GM23248 (cell line): ENCODE data around the gene ITSN2. TPM values are rescaled to one million over a fixed set of nuclear protein-coding genes. Genes with fewer than 3 reads are reported as not detected.

Source experiments
- DNase-seq: peaks from one replicate; pipeline ENCODE4 v3.0.0-alpha.2; 2015
- H2AFZ ChIP-seq: fragments of 200-600 bp; sonication (generic); 2 replicates; pipeline ENCODE4 v1.6.1; 2016; ENCODE audit warnings: antibody characterized with exemption
- H3F3A ChIP-seq: fragments of 200-600 bp; sonication (generic); 2 replicates; pipeline ENCODE4 v1.6.1; 2016; ENCODE audit warnings: mild to moderate bottlenecking, antibody characterized with exemption, mixed run types; ENCODE audit not compliant: insufficient read depth
- H3K27ac ChIP-seq: fragments of 200-600 bp; sonication (generic); 2 replicates; pipeline ENCODE4 v1.5.1; 2016; ENCODE audit warnings: mild to moderate bottlenecking
- H3K27me3 ChIP-seq: fragments of 200-600 bp; sonication (generic); replicated peaks from 2 replicates; pipeline ENCODE4 v1.6.1; 2016; ENCODE audit warnings: mild to moderate bottlenecking; ENCODE audit not compliant: insufficient read depth
- H3K36me3 ChIP-seq: fragments of 200-600 bp; sonication (generic); 2 replicates; pipeline ENCODE4 v1.6.1; 2016; ENCODE audit warnings: low read depth, mild to moderate bottlenecking
- H3K4me1 ChIP-seq: fragments of 200-600 bp; sonication (generic); 2 replicates; pipeline ENCODE4 v1.6.1; 2016; ENCODE audit warnings: mild to moderate bottlenecking; ENCODE audit not compliant: insufficient read depth
- H3K4me2 ChIP-seq: fragments of 200-600 bp; sonication (generic); one replicate; pipeline ENCODE4 v1.6.1; 2016; ENCODE audit warnings: mild to moderate bottlenecking; ENCODE audit not compliant: unreplicated experiment
- H3K4me3 ChIP-seq: fragments of 200-600 bp; sonication (generic); 2 replicates; pipeline ENCODE4 v1.5.1; 2016; ENCODE audit warnings: mild to moderate bottlenecking
- H3K79me2 ChIP-seq: fragments of 200-600 bp; sonication (generic); 2 replicates; pipeline ENCODE4 v1.6.1; 2016; ENCODE audit warnings: mild to moderate bottlenecking; ENCODE audit not compliant: insufficient read depth
- H3K9ac ChIP-seq: fragments of 200-600 bp; sonication (generic); 2 replicates; pipeline ENCODE4 v1.6.1; 2016; ENCODE audit warnings: mild to moderate bottlenecking
- H3K9me2 ChIP-seq: fragments of 200-600 bp; sonication (generic); 2 replicates; pipeline ENCODE4 v1.6.1; 2016; ENCODE audit warnings: mixed run types, mild to moderate bottlenecking, moderate library complexity; ENCODE audit not compliant: insufficient read depth
- H3K9me3 ChIP-seq: fragments of 200-600 bp; sonication (generic); one replicate; pipeline ENCODE4 v1.6.1; 2017; ENCODE audit warnings: low read depth
- H4K20me1 ChIP-seq: fragments of 200-600 bp; sonication (generic); 2 replicates; pipeline ENCODE4 v1.6.0; 2016; ENCODE audit not compliant: insufficient read depth
- EZH2 ChIP-seq: fragments of 200-600 bp; sonication (generic); IDR thresholded peaks from 2 replicates; pipeline ENCODE4 v1.6.1; 2018; ENCODE audit warnings: antibody characterized with exemption, mild to moderate bottlenecking; ENCODE audit not compliant: insufficient read depth, poor library complexity, severe bottlenecking
- EZH2phosphoT487 ChIP-seq: fragments of 200-600 bp; sonication (generic); IDR thresholded peaks from 2 replicates; pipeline ENCODE4 v1.6.1; 2018; ENCODE audit warnings: antibody characterized with exemption, moderate library complexity, mild to moderate bottlenecking, low read depth; ENCODE audit not compliant: insufficient read depth
- WGBS, 2 experiments: methylation state at CpG; one replicate each; pipeline ENCODE4 v1.1.6; 2015 to 2017; ENCODE audit warnings: low lambda C conversion rate in 2 of 2, low coverage in 1 of 2; ENCODE audit errors: missing lambda C conversion rate in 2 of 2; 5-methylcytosine and 5-hydroxymethylcytosine counted together
- in situ Hi-C: fragments of 300-500 bp; cut with MboI; formaldehyde crosslinking; loops from 2 replicates; pipeline ENCODE4 v1.15.0; 2020
- polyA plus RNA-seq: library from polyadenylated mRNA; unstranded; fragments of >200 nt; fragmentation: Nextera tagmentation; extraction: Ambion mirVana; gene quantifications from 2 replicates; pipeline ENCODE4 v1.2.1, GENCODE V29; 2016
- total RNA-seq: library from RNA; depleted of rRNA; stranded (reverse); fragments of >200 nt; shearing (Covaris generic); gene quantifications from 2 replicates; pipeline ENCODE4 v1.2.3, GENCODE V29; 2014

Gene ITSN2
- total and polyA plus RNA-seq, 2 experiments from 2014 or later, result 12.9 to 19.2 TPM

- Histone ChIP-seq H3K79me2 (no peaks in the 10 kb centered on the region), H3F3A (no peaks in the 10 kb centered on the region), H3K27me3 (no peaks in the 10 kb centered on the region), H2AFZ (no peak overlapping the region), H3K4me2 (no peak overlapping the region), H3K9me3 (no peaks in the 10 kb centered on the region), H3K4me1 (no peaks in the 10 kb centered on the region), H3K9me2 (no peaks in the 10 kb centered on the region), H3K9ac (no peak overlapping the region), H4K20me1 (no peaks in the 10 kb centered on the region), H3K27ac (no peak overlapping the region), H3K4me3 (no peak overlapping the region), H3K36me3 (no peaks in the 10 kb centered on the region)
- TF ChIP-seq EZH2phosphoT487, result no peak
- TF ChIP-seq EZH2, result no peak
- no peak for DNase-seq
- 69 to 72% methylated on average over 6 of the region's 6 CpGs for WGBS, 2 experiments
- in situ Hi-C loops, result no loop called here
Observed at GRCh38 chr2:24183366-24184069, 176.8 kb downstream of the ITSN2 start.

DNA sequence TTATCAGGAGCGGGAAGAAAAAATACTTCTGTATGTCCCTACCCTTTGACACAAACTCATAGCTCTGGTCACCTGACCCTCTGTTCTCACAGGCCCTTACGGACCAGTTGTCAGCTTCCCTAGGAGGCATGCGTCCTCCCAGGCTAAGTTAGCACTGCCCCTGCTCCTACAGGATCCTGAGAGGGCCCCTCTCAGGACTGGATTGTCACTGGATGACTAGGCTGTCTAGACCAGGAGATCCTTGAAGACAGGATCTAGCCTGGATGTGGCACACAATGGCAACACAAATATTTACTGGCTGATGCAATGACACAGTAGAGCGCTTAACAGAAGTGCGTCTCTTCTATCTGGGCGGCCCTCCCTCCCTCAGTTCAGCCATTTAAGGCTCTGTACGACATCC is 177.8 kb downstream of the ITSN2 start:
- TF ChIP-seq EZH2, result no peak
- TF ChIP-seq EZH2phosphoT487, result no peak
- Histone ChIP-seq H3K4me1 (no peaks in the 10 kb centered on the region), H3K79me2 (no peaks in the 10 kb centered on the region), H4K20me1 (no peaks in the 10 kb centered on the region), H3K36me3 (no peaks in the 10 kb centered on the region), H3K27ac (no peak overlapping the region), H3K9ac (no peak overlapping the region), H3K27me3 (no peaks in the 10 kb centered on the region), H3F3A (no peaks in the 10 kb centered on the region), H3K9me3 (no peaks in the 10 kb centered on the region), H3K4me3 (no peak overlapping the region), H3K9me2 (no peaks in the 10 kb centered on the region), H2AFZ (no peak overlapping the region), H3K4me2 (no peak overlapping the region)
- DNase-seq, result no peak
- WGBS, 2 experiments, result 89 to 92% methylated on average over 7 of the region's 7 CpGs
- in situ Hi-C loops, result no loop called here

DNA sequence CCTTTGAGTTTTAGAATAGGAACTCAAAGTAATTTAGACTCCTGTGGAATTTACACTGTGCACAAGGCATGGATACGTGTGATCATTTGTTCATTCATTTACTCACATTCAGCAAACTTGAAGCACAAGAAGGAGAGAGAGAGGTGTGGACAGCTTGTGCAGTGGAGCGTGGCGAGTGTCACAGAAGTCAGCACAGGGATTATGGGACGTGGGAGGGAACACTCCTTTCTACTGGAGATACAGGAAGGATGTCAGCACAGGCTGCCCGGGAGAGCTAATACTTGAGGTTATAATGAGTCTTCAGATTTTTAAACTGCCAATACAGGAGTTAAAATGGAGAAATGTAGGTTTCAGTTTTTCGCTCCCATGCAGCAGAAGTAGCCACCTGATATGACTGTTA is 178.5 kb downstream of the ITSN2 start:
- no peak overlapping the region for H2AFZ ChIP-seq
- no peak overlapping the region for H3K4me2 ChIP-seq
- no peak overlapping the region for H3K4me3 ChIP-seq
- no peaks in the 10 kb centered on the region for H3F3A ChIP-seq
- H4K20me1 ChIP-seq, result no peaks in the 10 kb centered on the region
- no peaks in the 10 kb centered on the region for H3K79me2 ChIP-seq
- in situ Hi-C loops, result no loop called here
- H3K27ac ChIP-seq, result no peak overlapping the region
- H3K9me2 ChIP-seq, result no peaks in the 10 kb centered on the region
- no peaks in the 10 kb centered on the region for H3K4me1 ChIP-seq
- no peak for DNase-seq
- H3K27me3 ChIP-seq, result no peaks in the 10 kb centered on the region
- no peaks in the 10 kb centered on the region for H3K36me3 ChIP-seq
- no peaks in the 10 kb centered on the region for H3K9me3 ChIP-seq
- TF ChIP-seq EZH2phosphoT487, result no peak
- TF ChIP-seq EZH2, result no peak
- 75 to 79% methylated on average over 6 of the region's 6 CpGs for WGBS, 2 experiments
- no peak overlapping the region for H3K9ac ChIP-seq

DNA sequence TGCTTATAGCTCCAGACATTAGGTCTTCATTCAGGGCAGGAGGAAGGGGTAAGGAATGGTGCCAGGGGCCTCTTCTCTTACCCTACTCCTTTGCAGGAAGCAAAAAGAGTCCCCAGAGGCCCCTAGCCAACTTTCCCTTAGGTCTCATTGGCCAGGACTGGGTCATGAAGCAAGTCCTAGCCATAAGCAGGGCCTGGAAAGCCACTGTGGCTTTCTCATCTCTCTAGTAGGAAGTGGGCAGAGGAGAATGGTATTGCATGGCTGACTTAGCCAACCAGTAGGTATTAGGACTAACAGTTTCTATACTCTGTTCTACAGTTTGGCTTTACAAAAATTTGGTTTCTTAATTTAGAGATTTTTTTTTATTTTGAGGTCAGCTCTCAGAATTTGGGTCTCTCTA is 180.7 kb downstream of the ITSN2 start:
- Histone ChIP-seq H3F3A (no peaks in the 10 kb centered on the region), H3K27ac (no peak overlapping the region), H3K9me2 (no peaks in the 10 kb centered on the region), H3K36me3 (no peaks in the 10 kb centered on the region), H4K20me1 (no peaks in the 10 kb centered on the region), H3K9me3 (no peaks in the 10 kb centered on the region), H3K27me3 (no peaks in the 10 kb centered on the region), H3K4me2 (no peak overlapping the region), H2AFZ (no peak overlapping the region), H3K79me2 (no peaks in the 10 kb centered on the region), H3K9ac (no peak overlapping the region), H3K4me3 (no peak overlapping the region), H3K4me1 (no peaks in the 10 kb centered on the region)
- in situ Hi-C loops, result no loop called here
- TF ChIP-seq EZH2 (no peak), EZH2phosphoT487 (no peak)
- DNase-seq, result no peak

DNA sequence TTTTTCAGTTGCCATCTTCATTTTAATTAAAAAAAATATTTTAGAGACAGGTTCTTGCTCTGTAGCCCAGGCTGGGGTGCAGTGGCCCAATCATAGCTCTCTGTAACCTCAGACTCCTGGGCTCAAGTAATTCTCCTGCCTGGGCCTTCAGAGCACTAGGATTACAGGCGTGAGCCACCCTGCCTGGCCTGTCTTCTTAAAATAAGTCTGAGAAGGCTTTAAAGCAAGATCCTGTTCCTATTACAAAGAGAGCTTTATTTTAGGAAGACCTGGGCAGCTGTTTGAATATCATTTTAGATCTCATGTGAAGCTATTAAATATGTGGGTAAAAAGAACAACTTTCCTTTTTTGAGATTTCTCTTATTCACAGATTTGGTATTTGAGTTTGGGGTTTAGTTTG is 184.0 kb downstream of the ITSN2 start:
- in situ Hi-C loops, result no loop called here
- Histone ChIP-seq H2AFZ (peak overlapping the region; percentile 88; the same call in 1 of the 2 replicates), H3K27me3 (no peaks in the 10 kb centered on the region), H3K36me3 (no peaks in the 10 kb centered on the region), H3F3A (peaks cover 6% of the 10 kb centered on the region; the same call in 1 of the 2 replicates), H3K9me3 (no peaks in the 10 kb centered on the region), H3K4me2 (no peak overlapping the region), H3K27ac (no peak overlapping the region), H4K20me1 (no peaks in the 10 kb centered on the region), H3K79me2 (no peaks in the 10 kb centered on the region), H3K9ac (no peak overlapping the region), H3K4me1 (no peaks in the 10 kb centered on the region), H3K9me2 (no peaks in the 10 kb centered on the region), H3K4me3 (no peak overlapping the region)
- WGBS, 2 experiments, result 58 to 62% methylated on average over 1 of the region's 1 CpG
- DNase-seq, result no peak
- TF ChIP-seq EZH2phosphoT487, result no peak
- no peak for TF ChIP-seq EZH2
